22Rv1 (cell line): ENCODE results near the gene SLC22A7.

ENCODE experiments used
- H3K27ac ChIP-seq: fragments of 450-650 bp; 2 replicates; pipeline ENCODE4 v1.5.1; 2017
- CTCF ChIP-seq: fragments of 450-650 bp; IDR thresholded peaks from 2 replicates; pipeline ENCODE4 v1.5.1; 2017; ENCODE audit warnings: mild to moderate bottlenecking
- ZFX ChIP-seq: fragments of 450-650 bp; IDR thresholded peaks from 2 replicates; pipeline ENCODE4 v1.6.1; 2017; ENCODE audit warnings: antibody characterized with exemption, borderline replicate concordance

Gene SLC22A7

GRCh38 chr6:43284991-43285781, 12.9 kb upstream of the SLC22A7 start:
- H3K27ac ChIP-seq: no peak overlapping the region
- TF ChIP-seq ZFX (no peak), CTCF (no peak)

- H3K27ac ChIP-seq: no peak overlapping the region
- TF ChIP-seq ZFX (no peak), CTCF (no peak)
These were observed 12.2 kb upstream of the SLC22A7 start for GRCh38 chr6:43285832-43286231.

- TF ChIP-seq ZFX (no peak), CTCF (no peak)
These were observed 11.5 kb upstream of the SLC22A7 start for GRCh38 chr6:43286456-43286979.

GRCh38 chr6:43286980-43287716, 10.9 kb upstream of the SLC22A7 start:
- H3K27ac ChIP-seq: no peak overlapping the region
- TF ChIP-seq CTCF (no peak), ZFX (no peak)

More at GRCh38 chr6:43286456-43286979, 11.5 kb upstream of the SLC22A7 start:
- H3K27ac ChIP-seq: no peak overlapping the region

GRCh38 chr6:43287717-43288679, 10.1 kb upstream of the SLC22A7 start:
- no peak overlapping the region for H3K27ac ChIP-seq
- TF ChIP-seq ZFX (no peak), CTCF (no peak)

- TF ChIP-seq ZFX (no peak), CTCF (no peak)
- no peak overlapping the region for H3K27ac ChIP-seq
These were observed 7.6 kb upstream of the SLC22A7 start for GRCh38 chr6:43290339-43290904.
